COLO668 (cell line): ENCODE data around the gene STRIP2.
"Not testable (repeated sequence)": the region's sequence is repeated elsewhere in the genome, so short reads cannot be mapped to it uniquely, and the experiment has no call there.

Source experiments
- DNase-seq: peaks from one replicate; lab custom pipeline; 2025; ENCODE audit not compliant: unreplicated experiment; lab: John Stamatoyannopoulos, UW

The STRIP2 gene

GRCh38 chr7:129493555-129493954, 59.3 kb downstream of the STRIP2 start:
- no peak for DNase-seq

GRCh38 chr7:129494041-129494440, 59.8 kb downstream of the STRIP2 start:
- DNase-seq, result no peak

GRCh38 chr7:129495987-129496386, 61.8 kb downstream of the STRIP2 start:
- DNase-seq, result no peak

DNA sequence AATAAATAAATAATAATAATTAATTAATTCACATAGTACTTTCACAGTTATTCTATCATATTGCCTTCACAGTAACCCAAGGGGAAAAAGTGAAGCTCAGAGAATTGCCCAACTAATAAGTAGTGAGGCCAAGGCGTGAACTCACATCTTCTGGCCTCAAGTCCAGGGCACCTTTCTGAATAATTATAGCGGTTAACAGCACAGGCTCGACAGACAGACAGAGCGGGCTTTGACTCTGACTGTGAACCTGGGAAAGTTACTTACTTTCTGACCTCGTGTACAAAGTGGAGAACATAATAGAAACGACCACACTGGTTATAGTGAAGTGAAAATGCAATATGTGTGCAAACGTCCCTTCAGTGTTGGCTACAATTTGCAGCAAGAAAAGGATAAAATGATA, 62.4 kb downstream of the STRIP2 start:
- DNase-seq, result no peak

- DNase-seq, result no peak
Measured at GRCh38 chr7:129497156-129497555, 62.9 kb downstream of the STRIP2 start.

GRCh38 chr7:129498021-129498420, 63.8 kb downstream of the STRIP2 start:
- no peak for DNase-seq

GRCh38 chr7:129499999-129500398, 65.8 kb downstream of the STRIP2 start:
- DNase-seq, result no peak

DNA sequence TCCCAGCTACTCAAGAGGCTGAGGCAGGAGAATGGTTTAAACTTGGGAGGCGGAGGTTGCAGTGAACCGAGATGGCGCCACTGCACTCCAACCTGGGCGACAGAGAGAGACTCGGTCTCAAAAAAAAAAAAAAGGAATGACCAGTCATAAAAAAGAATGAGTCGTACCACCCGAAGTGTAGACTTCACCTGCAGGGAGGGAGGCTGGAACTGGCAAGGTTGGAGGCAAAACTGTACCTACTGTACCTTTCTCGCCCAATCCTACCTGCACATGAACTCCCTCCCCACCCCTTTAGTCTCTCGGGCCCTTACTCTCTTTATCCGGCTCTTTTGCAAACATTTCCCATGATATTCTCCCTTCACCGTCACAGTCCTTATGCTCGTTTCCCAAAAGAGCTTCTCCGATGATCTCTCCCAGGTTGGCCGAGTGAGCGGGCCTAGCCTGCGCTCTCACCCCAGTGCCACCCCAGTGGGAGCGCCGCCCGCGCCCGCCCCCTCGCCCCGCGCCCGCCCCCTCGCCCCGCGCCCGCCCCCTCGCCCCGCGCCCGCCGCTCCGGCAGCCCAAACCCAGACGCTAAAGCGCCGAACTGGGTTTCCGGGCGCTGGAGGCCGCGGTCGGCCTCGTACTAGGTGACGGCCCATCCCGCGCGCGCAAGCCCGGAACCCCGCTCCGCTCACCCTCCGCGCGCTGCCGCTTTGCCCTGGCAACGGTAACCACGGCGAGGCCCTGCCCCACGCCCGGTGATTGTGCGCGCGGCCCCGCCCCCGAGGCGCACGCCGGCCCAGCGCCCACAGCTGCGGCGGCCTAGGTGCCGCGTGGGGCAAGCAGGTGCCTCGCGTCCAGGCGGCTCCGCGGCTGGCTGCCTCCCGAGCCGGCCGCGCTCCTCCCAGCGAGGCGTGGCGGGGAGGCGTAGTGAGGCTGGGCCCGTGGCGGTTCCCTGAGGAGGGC, 67.8 kb downstream of the STRIP2 start, which contains the start of gene SMKR1:
SMKR1 (plus strand) TSS at position 772 of the 948 bp plus-strand sequence. CDS start 294 bp downstream, outside the sequence.
- DNase-seq, result peak; percentile 95

- DNase-seq, result peak; percentile 61
Measured at GRCh38 chr7:129502708-129503685, 68.8 kb downstream of the STRIP2 start.

GRCh38 chr7:129503725-129504124, 69.5 kb downstream of the STRIP2 start:
- DNase-seq, result no peak

DNA sequence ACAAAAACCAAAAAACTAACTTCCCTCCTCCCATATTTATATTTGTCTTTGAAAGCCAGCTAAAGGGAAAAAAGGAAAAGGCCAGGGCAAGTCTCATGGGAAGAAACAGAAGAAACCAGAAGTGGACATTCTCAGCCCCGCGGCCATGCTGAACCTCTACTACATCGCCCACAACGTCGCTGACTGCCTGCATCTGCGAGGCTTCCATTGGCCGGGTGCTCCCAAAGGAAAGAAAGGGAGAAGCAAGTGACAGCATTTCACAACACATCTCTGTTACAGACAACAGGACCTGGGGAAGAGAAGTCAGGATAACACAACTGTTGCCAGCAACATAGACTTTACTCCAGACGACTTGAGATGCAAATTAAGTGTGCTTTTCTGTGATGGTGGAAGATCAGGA, 78.0 kb downstream of the STRIP2 start:
- DNase-seq, result no peak

- no peak for DNase-seq
Measured at GRCh38 chr7:129513546-129513945, 79.3 kb downstream of the STRIP2 start.

- DNase-seq, result no peak
Measured at GRCh38 chr7:129514683-129515082, 80.5 kb downstream of the STRIP2 start.

- no peak for DNase-seq
Measured at GRCh38 chr7:129515381-129515780, 81.1 kb downstream of the STRIP2 start.

GRCh38 chr7:129517931-129518330, 83.7 kb downstream of the STRIP2 start:
- DNase-seq, result no peak

DNA sequence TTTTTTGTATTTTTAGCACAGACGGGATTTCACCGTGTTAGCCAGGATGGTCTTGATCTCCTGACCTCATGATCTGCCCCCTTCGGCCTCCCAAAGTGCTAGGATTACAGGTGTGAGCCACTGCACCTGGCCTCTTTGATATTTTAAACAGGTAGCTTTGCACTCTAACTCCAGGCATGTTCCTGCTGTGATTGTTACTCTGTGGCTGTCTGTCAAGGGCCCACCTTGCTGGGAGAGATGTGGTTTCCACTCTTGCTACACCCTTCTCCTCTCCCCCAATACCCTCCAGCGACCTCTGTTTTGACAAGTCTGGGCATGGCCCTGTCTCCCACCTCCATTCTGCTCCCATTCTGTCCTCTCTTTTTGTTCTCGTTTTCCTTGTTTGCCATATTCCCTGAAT, 85.2 kb downstream of the STRIP2 start:
- no peak for DNase-seq

GRCh38 chr7:129522088-129522970, 88.1 kb downstream of the STRIP2 start:
- no peak for DNase-seq

DNA sequence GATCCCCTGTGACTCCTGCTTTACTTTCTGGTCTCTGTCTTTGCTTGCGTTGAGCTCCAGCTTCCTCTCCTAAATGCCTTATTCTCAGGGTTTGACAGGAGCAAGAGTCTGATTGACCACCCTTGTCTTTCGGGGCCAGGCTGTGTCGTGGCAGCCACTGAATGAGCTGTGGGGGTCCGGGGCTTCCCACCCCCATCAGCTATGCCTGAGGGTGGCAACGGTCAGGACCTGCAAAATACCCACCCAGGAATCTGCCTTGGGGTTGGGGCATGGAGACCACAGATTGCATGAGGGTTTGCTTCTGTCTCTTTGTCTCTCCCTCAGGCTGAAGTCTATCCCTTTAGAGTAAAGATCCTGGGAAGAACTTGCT, 88.7 kb downstream of the STRIP2 start:
- no peak for DNase-seq

GRCh38 chr7:129523924-129524323, 89.7 kb downstream of the STRIP2 start:
- no peak for DNase-seq

DNA sequence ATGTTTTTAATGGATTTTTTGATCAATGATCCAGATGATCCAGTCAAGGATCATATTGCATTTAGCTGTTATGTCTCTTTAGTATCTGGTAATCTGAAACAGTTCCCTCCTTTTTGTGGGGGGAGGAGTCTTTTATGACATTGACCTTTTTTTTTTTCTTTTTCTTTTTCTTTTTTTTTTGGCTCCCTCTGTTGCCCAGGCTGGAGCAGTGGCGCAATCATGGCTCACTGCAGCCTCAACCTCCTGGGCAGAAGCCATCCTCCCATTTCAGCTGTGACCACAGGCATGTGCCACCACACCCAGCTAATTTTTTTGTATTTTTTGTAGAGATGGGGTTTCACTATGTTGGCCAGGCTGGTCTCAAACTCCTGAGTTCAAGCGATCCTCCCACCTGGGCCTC, 90.2 kb downstream of the STRIP2 start:
- DNase-seq, result not testable (repeated sequence)
